Hematopoietic multipotent progenitor cell (in vitro differentiated cells): Measurements from ENCODE around the gene ACOT12. TPM values are rescaled to one million over a fixed set of nuclear protein-coding genes. Genes with fewer than 3 reads are reported as not detected.

Source experiments
- DNase-seq, 3 donors: peaks; one replicate each; pipeline ENCODE4 v3.0.0-alpha.2; 2011 to 2015; ENCODE audit warnings: low read depth in 2 of 3, low spot score in 2 of 3
- total RNA-seq: library from RNA; depleted of rRNA; stranded (reverse); fragments of >200 nt; gene quantifications from one replicate; pipeline ENCODE4 v1.2.3, GENCODE V29; 2012

The ACOT12 gene
- total RNA-seq, 1 donor = under 0.01 TPM

- no peak for DNase-seq
Measured at GRCh38 chr5:81401266-81401665, 7.3 kb upstream of the ACOT12 start.

- DNase-seq = peak in 2 of 3 donors; percentile 6 to 62
Measured at GRCh38 chr5:81400375-81400774, 6.4 kb upstream of the ACOT12 start.

GRCh38 chr5:81398741-81399140 lies 4.8 kb upstream of the ACOT12 start:
- DNase-seq = no peak

GRCh38 chr5:81397176-81397575 lies 3.2 kb upstream of the ACOT12 start:
- DNase-seq = no peak

GRCh38 chr5:81395262-81395661 lies 1.3 kb upstream of the ACOT12 start:
- DNase-seq = no peak

GRCh38 chr5:81393430-81393782 lies 528 bp downstream of the ACOT12 start:
- DNase-seq = no peak

- no peak for DNase-seq
Measured at GRCh38 chr5:81389025-81389424, 4.9 kb downstream of the ACOT12 start.

- no peak for DNase-seq
Measured at GRCh38 chr5:81388169-81388568, 5.8 kb downstream of the ACOT12 start.

- no peak for DNase-seq
Measured at GRCh38 chr5:81383867-81384266, 10.1 kb downstream of the ACOT12 start.

- no peak for DNase-seq
Measured at GRCh38 chr5:81371354-81371876, 22.5 kb downstream of the ACOT12 start.

- DNase-seq = no peak
Measured at GRCh38 chr5:81370912-81371311, 23.0 kb downstream of the ACOT12 start.

GRCh38 chr5:81365541-81365940 lies 28.4 kb downstream of the ACOT12 start:
- no peak for DNase-seq

- DNase-seq = no peak
Measured at GRCh38 chr5:81363093-81363871, 30.7 kb downstream of the ACOT12 start.

- no peak for DNase-seq
Measured at GRCh38 chr5:81361600-81361999, 32.3 kb downstream of the ACOT12 start.

- no peak for DNase-seq
Measured at GRCh38 chr5:81360640-81361039, 33.3 kb downstream of the ACOT12 start.

- no peak for DNase-seq
Measured at GRCh38 chr5:81359881-81360280, 34.1 kb downstream of the ACOT12 start.

GRCh38 chr5:81359108-81359507 lies 34.8 kb downstream of the ACOT12 start:
- DNase-seq = no peak

- DNase-seq = no peak
Measured at GRCh38 chr5:81355291-81356251, 38.4 kb downstream of the ACOT12 start.

GRCh38 chr5:81354093-81354492 lies 39.8 kb downstream of the ACOT12 start:
- DNase-seq = no peak

GRCh38 chr5:81353189-81353588 lies 40.7 kb downstream of the ACOT12 start:
- no peak for DNase-seq

GRCh38 chr5:81350507-81350906 lies 43.4 kb downstream of the ACOT12 start:
- no peak for DNase-seq

GRCh38 chr5:81349161-81349560 lies 44.8 kb downstream of the ACOT12 start:
- DNase-seq = no peak
